GM19023 (cell line): ENCODE data around the gene PDE1C.
"Not testable (repeated sequence)": the region's sequence is repeated elsewhere in the genome, so short reads cannot be mapped to it uniquely, and the experiment has no call there.

ENCODE experiments used
- ATAC-seq: cut with Tn5 transposase; IDR thresholded peaks from one replicate; pipeline ENCODE4 v1.9.1; 2021; ENCODE audit warnings: mild to moderate bottlenecking, moderate library complexity; ENCODE audit not compliant: unreplicated experiment

Gene PDE1C

GRCh38 chr7:32070406-32071360 is at the start of gene PDE1C:
Gene PDE1C, minus strand, starts transcription at chr7:32070407.
- no peak for ATAC-seq

- ATAC-seq: no peak
These were observed 49.6 kb upstream of the PDE1C start for GRCh38 chr7:32119790-32120196.

GRCh38 chr7:32117837-32118236 is 47.6 kb upstream of the PDE1C start:
- ATAC-seq: no peak

- no peak for ATAC-seq
These were observed 46.2 kb upstream of the PDE1C start for GRCh38 chr7:32116436-32116835.

- ATAC-seq: no peak
These were observed 45.6 kb upstream of the PDE1C start for GRCh38 chr7:32115831-32116230.

- ATAC-seq: no peak
These were observed 38.4 kb upstream of the PDE1C start for GRCh38 chr7:32108651-32109050.

- ATAC-seq: no peak
These were observed 34.6 kb upstream of the PDE1C start for GRCh38 chr7:32104766-32105165.

GRCh38 chr7:32103361-32103760 is 33.2 kb upstream of the PDE1C start:
- no peak for ATAC-seq

GRCh38 chr7:32102432-32102873 is 32.2 kb upstream of the PDE1C start:
- no peak for ATAC-seq

- no peak for ATAC-seq
These were observed 30.2 kb upstream of the PDE1C start for GRCh38 chr7:32100407-32100907.

GRCh38 chr7:32094516-32094915 is 24.3 kb upstream of the PDE1C start:
- ATAC-seq: no peak

- ATAC-seq: no peak
These were observed 23.5 kb upstream of the PDE1C start for GRCh38 chr7:32093415-32094408.

GRCh38 chr7:32092346-32092745 is 22.1 kb upstream of the PDE1C start:
- no peak for ATAC-seq

- no peak for ATAC-seq
These were observed 21.5 kb upstream of the PDE1C start for GRCh38 chr7:32091608-32092210.

GRCh38 chr7:32089678-32090077 is 19.5 kb upstream of the PDE1C start:
- ATAC-seq: no peak

- ATAC-seq: no peak
These were observed 19.0 kb upstream of the PDE1C start for GRCh38 chr7:32089256-32089655.

- ATAC-seq: no peak
These were observed 18.3 kb upstream of the PDE1C start for GRCh38 chr7:32088451-32088881.

- ATAC-seq: no peak
These were observed 9.3 kb upstream of the PDE1C start for GRCh38 chr7:32079510-32079909.

- no peak for ATAC-seq
These were observed 8.6 kb upstream of the PDE1C start for GRCh38 chr7:32078824-32079223.

GRCh38 chr7:32077806-32078205 is 7.6 kb upstream of the PDE1C start:
- no peak for ATAC-seq

GRCh38 chr7:32076802-32077201 is 6.6 kb upstream of the PDE1C start:
- not testable (repeated sequence) for ATAC-seq
